Right renal cortex interstitium (tissue), 3 donors: ENCODE data around the gene RAP1GAP2. TPM values are rescaled to one million over a fixed set of nuclear protein-coding genes. Genes with fewer than 3 reads are reported as not detected.

ENCODE experiments used
- DNase-seq, 3 donors: peaks; one replicate each; pipeline ENCODE4 v3.0.0-alpha.2; 2013; ENCODE audit warnings: low read depth in 3 of 3, low spot score in 2 of 3
- polyA plus RNA-seq, 3 donors: library from polyadenylated mRNA; unstranded; fragments of 120-200 nt; gene quantifications; one replicate each; pipeline ENCODE4 v1.2.1, GENCODE V29; 2013; ENCODE audit not compliant: insufficient read length in 3 of 3

Gene RAP1GAP2
- polyA plus RNA-seq, 3 donors, result 21.2 to 26.3 (median 22.5) TPM

DNA sequence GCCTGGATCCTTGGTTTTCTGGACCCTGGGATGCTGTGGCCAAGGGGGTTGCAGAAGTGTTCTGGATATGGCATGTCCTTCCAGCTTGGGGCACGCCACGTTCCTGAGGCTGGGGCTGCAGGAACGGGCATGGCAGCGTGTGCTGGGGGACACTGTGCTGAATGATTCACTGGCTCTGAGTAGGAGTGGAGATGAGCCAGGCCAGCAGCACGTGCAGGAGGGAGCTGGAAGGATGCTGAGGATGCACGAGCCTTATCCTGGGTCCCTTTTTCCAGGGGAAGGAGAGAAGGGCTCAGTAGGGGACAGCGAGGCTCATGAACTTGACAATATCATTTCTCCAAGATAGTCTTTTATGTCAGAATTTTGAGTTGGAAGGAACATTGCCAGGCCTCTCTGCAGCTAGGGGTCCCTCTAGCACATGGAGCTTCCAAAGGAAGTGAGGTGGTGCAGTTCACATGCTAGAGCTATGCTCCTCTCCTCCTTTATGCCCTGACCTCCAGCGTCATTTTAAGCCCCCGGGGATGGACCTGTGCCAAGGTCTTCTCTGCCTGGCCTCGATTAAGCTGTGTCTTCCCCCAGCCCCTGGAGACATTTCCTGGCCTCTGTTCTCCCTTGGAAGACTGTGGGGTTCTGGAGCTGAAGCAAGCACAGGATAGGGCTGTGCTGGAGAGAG is 141.2 kb downstream of the RAP1GAP2 start:
- DNase-seq, result no peak

DNA sequence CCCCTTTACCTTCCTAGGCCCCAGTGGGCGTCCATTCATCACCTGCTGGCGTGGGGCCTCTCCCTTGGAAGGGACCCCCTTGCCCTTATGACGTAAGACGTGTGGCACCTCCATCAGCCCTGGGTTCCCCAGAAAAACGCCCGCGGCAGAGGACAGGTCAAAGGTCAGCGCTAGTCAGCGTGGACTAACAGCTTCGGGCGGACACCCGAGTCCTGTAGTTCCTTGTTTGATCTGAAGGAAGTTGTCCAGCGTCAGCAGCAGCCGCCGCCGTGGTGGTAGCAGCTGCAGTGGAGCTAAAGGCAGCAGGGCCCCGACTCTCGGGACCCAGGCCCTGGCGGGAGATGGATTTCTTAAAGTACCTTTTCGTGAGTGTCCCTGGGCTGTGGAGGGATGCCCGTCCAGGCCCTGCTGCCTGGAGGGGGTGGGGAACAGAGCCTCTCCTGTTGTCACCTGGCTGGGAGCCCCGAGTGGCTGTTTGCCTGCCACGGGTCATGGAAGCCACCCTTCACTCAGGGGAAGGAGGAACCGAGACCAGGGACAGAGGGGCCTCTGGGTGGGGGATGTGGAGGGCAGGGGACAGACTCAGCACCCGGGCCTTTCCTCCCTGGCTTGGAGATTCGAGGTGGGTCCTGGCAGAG is 143.6 kb downstream of the RAP1GAP2 start:
- DNase-seq, result no peak

DNA sequence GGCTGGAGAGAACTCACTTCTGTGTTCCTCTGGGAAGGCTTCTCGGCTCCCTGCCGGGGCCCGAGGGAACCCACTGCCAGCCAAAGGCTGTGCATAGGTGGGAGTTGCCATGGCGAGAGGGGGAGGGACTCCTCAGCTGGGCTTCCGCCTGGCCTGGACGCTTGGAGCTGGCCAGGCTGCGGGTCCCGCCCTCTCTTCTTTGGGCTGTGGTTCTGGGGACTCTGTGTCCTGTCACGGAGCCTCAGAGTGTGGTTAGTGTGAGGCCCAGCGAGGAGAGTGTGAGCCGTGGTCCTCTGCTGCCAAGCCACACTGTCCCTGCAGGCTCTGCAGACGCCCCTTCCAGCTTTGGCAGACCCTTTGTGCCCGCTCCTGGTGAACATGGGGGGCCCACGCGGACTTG is 144.1 kb downstream of the RAP1GAP2 start:
- no peak for DNase-seq

DNA sequence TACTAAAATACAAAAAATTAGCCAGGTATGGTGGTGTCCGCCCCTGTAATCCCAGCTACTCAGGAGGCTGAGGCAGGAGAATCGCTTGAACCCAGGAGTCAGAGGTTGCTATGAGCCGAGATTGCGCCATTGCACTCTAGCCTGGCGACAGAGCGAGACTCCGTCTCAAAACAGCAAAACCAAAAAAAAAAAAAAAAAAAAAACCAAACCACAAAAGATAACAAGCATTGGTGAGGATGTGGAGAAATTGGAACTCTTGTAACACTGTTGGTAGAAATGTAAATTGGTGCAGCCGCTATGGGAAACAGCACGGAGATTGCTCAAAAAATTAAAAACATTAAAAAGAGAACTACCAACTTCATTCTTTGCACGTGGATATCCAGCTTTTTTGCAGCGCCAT is 147.7 kb downstream of the RAP1GAP2 start:
- no peak for DNase-seq

DNA sequence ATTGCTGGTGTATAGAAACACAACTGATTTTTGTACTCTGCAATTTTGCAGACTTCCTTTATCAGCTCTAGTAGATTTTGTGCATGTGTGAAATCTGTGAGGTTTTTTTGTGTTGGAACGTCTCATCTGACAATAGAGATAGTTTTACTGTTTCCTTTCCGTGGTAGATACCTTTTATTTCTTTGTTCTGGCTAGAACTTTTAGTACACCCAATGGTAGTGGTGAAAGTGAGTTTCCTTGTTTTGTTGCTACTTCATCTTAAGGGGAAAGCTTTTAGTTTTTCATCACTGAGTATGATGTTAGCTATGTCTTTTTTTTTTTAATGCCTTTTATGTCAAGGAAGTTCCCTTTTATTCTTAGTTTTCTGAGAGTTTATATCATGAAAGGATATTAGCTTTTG is 149.1 kb downstream of the RAP1GAP2 start:
- DNase-seq, result no peak

DNA sequence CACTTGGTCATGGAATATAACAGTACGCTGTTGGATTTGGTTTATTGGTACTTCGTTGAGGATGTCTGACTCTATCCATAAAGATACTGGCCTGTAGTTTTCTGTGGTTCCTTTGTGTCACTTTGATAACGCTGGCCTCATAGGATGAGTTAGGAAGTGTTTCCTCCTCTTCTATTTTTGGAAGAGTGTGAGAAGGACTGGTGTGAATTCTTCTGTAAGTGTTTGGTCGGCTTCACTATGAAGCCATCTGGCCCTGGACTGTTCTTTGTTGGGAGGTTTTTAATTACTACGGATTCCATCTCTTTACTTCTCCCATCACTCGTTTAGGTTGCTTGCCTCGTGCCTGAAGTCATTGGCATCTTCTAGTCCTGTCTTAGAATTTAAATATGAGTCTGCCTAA is 149.9 kb downstream of the RAP1GAP2 start:
- no peak for DNase-seq

DNA sequence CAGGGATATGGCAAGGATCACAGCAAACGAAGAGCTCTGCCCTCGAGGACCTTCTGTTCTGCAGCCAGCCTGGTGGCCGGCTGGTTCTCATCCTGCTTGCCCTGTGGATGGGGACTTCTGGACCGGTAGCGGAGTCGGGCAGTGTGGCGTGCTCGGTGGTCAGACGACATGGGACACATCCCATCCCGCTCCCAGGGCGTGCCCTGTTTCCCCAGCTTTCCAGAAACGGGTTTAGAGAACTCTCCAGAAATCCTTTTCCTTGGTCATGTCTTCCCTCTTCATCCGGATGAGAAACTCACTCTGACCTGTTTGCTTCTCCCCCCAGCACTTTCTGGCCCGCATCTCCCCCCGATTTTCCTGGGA is 151.3 kb downstream of the RAP1GAP2 start:
- no peak for DNase-seq

DNA sequence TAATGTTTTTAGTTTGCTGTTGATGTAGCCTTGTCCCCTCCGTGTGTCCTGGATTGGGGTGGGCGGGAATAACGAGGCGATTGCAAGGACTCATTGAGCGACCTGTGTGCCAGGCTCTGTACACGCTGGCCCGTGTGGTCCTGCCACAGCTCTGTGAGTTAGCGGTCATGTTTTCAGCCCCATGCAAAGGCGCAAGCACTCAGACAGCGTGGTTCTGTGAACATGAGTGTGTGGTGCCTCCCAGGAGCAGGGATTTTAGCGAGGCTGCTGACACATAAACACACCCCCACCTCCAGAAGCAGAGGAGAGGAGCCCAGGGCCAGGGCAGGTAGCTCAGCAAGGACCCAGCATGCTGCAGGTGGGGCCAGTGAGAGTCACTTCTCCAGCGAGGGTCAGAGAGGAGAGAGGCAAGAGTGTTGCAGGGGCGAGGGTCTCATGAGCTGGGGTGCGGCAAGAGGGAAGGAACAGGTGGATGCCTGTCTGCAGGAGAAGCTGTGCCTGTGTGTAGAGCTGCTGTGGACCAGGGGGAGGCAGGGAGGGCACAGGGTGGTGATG is 151.8 kb downstream of the RAP1GAP2 start:
- no peak for DNase-seq

DNA sequence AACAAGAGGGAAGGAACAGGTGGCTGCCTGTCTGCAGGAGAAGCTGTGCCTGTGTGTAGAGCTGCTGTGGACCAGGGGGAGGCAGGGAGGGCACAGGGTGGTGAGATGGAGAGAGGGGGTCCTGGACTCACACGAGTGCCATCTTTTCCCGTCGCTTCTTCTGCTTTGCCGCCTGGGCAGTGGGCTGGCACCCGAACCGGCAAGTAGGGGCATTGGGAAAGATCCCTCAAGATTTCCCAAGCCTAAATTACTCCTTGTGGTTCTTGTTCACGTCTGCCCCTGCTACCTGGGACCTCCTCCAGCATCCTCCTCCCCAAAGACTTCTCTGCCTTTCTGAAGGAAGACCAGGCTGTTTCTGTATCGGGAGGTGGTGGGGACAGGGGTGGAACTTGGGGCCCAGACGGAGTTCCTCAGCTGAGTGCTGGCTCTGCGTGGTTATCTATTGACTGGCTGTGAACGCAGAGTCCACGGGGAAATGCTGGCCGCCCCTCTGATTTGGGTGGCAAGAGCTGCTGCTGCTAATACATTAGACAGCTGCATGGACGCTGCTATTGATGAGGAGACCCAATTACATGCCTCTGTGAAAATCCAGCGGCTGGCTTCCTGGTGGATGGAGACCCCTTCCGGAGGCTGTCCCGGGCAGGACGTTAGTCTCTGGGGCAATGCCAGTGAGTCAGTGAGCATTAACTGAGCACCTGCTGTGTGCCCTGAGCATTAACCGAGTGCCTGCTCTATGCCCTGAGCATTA is 152.7 kb downstream of the RAP1GAP2 start:
- DNase-seq, result no peak

DNA sequence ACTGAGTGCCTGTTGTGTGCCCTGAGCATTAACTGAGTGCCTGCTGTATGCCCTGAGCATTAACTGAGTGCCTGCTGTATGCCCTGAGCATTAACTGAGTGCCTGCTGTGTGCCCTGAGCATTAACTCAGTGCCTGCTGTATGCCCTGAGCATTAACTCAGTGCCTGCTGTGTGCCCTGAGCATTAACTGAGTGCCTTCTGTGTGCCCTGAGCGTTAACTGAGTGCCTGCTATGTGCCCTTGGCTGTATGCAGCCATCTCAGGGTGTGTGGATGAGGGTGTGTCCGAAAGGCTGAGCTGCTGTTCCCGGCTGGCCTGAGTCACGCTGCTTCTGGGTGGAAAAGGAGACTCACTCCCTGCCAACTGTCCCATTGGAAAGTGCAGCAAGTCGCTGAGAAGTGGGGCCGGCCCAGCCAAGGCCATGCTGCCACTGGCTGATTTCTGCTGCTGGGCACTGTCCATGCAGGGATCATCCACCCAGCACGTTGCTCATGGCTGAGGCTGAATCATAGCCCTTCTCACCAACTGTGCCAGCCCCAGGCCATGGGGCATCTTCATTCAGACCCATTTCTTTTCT is 153.3 kb downstream of the RAP1GAP2 start:
- DNase-seq, result no peak

DNA sequence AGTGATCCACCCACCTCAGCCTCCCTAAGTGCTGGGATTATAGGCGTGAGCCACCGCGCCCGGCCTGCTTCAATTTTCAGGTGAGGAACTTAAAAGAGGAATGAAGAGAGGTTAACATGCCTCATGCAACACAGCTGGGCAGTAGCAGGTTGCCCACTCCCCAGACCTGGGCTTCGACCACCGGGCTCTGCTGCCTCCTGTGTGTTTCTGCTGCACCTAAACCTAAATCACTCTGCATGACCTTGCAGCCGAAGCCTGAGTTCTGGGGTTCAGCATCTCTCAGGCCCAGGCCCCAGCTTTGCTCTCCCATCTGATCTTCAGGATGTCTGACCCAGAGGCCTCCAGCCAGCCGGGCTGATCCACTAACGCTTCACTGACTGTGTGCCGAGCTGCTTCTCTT is 154.6 kb downstream of the RAP1GAP2 start:
- no peak for DNase-seq

DNA sequence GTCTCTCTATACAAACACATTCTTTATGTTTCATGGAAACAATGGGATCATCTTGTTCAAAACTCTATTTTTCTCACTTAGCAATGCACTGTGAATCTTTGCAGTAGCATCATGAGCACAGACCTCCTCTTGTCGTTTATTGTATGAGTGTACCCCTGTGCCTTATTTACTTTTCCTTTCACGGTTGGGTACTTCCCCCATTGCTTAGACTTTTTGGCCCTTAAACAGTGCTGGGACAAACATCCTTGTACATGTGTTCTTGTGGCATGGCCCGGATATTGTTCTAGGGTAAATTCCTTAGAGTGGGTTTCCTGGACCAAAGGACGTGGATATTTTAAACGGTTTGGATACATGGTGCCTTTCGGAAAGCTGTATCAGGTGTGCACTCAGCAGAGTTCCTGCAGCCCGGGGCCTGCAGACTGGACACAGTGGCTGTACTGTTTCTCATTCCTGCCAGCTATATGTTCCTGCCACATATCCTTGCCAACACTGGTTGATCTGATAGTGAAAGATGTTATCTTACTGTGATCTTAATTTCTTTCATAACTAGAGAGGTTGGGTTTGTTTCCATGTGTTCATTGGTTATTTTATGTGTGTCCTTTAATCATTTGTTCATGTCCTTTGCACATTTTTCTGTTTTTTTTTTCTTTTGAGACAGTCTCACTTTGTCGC is 156.1 kb downstream of the RAP1GAP2 start:
- DNase-seq, result no peak

DNA sequence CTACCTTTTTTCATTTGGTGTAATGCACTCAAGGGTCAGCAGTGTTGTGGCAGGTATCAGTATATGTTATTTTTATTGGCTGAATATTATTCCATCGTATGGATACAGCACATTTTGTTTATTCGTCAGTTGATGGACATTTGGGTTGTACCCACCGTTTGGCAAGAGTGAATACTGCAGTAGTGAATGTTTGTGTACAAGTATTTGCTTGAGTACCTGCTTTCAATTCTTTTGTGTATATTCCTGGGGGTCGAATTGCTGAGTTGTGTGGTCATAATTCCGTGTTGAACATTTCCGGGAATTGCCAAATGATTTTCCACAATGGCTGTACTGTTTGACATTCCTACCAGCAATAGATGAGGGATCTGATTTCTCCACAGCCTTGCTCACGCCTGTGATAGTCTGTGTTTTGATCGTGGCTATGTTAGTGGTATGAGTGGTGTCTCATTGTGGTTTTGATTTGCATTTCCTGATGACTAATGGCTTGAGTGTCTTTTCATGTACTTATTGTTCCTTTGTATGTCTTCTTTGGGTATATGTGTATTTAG is 158.7 kb downstream of the RAP1GAP2 start:
- no peak for DNase-seq

DNA sequence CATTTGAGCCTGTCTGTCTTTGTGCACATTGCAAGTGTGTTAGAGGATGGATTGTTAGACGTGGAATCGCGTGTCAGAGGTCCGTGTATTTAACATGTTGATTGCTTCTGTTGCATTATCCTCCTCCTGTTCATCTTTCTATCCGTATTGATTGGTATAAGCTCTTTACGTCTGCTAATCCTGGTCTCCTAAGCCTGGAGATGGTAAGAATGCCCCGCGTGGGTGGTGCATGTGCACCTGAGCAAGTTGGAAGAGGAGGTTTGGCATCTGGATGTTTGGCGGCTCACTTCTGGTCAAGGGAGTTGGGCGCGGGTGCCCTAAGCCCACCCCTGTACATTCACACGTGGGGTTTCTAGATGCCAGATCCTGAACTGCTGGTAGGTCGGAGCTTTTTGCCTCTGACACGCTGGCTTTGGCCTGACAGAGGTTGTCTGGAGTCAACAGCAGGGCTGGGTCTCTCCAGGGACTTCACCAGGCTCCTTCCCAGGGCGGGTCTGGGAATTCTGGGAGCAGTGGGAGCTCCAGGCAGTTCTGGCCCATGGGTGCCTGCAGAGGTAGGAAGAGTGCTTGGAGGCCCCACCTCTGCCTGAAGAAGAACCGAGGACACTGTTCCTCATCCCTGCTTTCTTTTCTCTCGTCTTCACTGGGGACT is 159.8 kb downstream of the RAP1GAP2 start:
- no peak for DNase-seq

DNA sequence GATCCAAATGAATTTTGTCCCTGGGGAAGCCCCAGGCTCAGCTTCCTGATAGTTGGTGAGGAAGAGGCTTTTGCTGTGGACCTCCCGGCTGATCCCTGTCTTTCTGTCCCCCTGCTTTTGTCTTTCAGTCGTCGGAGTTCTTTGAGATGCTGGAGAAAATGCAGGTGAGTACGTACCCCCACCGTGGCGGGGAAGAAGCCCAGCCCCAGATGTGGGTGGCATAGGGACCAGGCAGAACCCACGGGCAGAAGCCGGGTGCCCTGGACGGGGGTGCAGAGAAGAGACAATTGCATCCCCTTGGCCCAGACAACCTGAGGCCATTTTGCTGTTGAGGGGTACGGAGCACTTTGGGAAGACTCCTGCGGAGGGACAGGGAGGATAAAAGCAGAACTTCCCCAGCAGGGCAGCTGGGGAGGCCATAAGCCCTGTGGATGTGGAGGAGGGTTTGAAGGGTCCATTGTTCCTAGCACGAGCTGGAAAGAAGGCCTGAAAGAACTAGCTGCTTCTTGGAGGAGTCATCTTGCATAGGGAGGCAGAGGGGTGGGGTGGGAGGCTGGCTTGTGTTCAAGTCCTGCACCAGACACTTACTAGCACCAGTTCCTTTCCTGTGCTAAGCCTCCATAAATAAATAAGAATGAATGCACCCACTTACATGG is 161.5 kb downstream of the RAP1GAP2 start:
- DNase-seq, result no peak

DNA sequence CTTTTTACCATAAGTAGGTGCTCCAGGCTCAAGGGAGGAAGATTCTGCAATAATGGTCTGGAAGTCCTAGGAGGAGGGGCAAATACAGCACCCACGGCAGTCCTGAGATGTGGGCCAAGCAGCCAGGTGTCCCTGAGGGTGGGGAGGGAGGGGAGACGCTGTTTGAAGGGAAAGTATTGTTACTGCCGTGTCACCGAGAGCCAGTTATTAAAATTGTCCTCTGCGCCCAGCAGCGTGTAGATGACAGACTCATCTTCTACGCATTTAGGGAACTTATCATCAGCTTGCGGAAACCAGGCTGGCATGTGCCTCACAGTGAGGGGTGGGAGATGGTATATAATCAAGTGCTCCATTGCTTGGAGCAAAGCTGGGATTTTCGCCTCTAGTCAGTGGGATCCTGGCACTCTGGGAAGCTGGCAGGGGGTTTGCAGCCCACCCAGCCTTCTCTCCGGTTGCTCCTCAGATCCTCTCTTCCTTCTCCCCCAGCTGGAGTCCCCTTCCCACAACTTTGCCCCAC is 162.5 kb downstream of the RAP1GAP2 start:
- no peak for DNase-seq

DNA sequence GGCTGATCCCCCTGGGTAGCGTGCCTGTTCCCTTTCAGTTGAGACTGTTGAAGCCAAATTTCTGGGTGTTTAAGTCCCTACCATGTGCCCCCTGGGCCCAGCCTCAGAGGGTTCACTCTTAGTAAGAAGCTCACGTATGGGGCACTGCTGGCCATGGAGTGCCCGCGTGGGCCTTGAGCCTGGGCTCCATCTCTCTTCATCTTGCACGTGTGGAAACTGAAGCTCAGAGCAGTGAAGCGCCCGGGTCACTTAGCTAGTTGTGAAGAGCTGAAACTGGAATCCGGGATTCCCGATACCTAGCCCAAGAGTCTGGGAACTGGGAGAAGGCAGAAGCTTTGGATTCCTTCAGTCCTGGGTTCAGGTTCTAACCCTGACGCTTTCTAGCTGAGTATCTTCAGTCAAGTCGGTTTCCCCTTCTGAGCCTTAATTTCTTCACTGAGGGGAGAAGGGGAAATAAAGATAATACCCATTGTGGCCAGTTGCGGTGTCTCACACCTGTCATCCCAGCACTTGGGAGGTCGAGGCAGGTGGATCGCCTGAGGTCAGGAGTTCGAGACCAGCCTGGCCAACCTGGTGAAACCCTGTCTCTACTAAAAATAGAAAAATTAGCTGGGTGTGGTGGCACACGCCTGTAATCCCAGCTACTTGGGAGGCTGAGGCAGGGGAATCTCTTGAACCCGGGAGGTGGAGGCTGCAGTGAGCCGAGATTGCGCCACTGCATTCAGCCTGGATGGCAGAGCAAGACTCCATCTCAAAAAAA is 163.3 kb downstream of the RAP1GAP2 start:
- DNase-seq, result no peak

DNA sequence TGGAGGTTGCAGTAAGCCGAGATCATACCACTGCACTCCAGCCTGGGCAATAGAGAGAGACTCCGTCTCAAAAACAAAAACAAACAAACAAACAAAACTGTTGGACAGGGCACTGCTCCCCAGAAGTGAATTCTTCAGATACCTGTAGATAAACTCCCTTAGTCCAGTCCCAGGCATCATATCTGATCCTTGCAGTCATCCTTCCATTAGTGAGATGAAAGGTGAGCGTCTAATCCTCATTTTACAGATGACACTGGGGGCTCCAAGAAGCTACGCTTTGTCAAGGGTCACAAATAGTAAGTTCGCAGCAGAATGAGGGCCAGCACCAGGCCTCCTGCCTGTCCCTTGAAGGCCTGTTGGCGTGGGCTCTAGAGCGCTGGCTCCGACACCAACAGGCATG is 165.2 kb downstream of the RAP1GAP2 start:
- no peak for DNase-seq

DNA sequence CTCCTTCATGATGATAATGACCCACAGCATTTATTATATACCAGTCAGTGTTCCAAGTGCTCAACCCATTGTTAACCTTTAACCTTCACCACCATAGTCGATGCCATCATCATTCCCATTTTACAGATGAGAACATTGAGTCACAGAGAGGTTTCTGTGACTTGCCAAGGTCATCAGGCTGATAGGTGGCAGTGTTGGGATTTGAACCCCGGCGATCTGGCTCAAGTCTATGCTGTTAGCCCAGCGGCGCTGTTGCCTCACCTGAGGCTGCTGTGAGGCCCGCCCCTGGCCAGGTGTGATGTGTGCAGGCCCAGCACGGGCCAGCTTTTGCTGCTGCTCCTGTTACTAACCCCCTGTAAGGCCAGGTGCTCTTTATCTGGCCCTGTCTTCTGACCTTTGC is 166.0 kb downstream of the RAP1GAP2 start:
- no peak for DNase-seq
